ENCODE data around the gene TRPM3.

The TRPM3 gene

GRCh38 chr9:70534471-70534870 lies 587.0 kb downstream of the TRPM3 start:
- H3K36me3 Mint-ChIP-seq (ENCODE audit: low read depth) = no peaks in the 10 kb centered on the region
- no peak overlapping the region for H3K4me3 Mint-ChIP-seq

DNA sequence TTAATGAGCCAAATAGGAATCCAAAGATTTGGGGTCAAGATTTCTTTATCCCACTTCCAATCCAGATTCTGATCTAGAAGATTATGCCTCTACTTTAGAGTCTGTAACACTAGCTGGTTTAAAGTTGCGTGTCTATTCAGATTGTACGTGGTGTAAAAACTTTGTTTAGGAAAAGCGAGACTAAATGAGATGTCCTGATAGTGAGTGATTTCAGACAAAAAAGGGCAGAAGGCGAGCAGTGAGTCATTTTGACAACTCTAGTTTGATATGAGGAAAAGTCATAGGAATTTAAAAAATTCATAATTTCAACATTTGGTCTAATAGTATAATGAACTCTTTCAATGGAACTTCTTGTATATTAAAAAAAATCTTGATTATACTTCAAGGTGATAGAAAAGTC lies 587.4 kb downstream of the TRPM3 start:
- TF ChIP-seq CTCF (IDR thresholded peaks at IDR 0.05; ENCODE audit: unreplicated experiment in 3 of 3) = no peak

More at GRCh38 chr9:70534471-70534870, 587.0 kb downstream of the TRPM3 start:
- no peaks in the 10 kb centered on the region for H3K9me3 Mint-ChIP-seq
- H3K4me1 Mint-ChIP-seq = peaks cover 15% of the 10 kb centered on the region
- H3K27me3 Mint-ChIP-seq (ENCODE audit: low read depth) = peaks cover 5% of the 10 kb centered on the region
- no peak for TF ChIP-seq CTCF (IDR thresholded peaks at IDR 0.05; ENCODE audit: unreplicated experiment in 3 of 3)
- H3K27ac Mint-ChIP-seq = no peak overlapping the region

GRCh38 chr9:70533492-70533891 lies 587.9 kb downstream of the TRPM3 start:
- no peaks in the 10 kb centered on the region for H3K9me3 Mint-ChIP-seq
- no peak overlapping the region for H3K4me3 Mint-ChIP-seq
- no peaks in the 10 kb centered on the region for H3K36me3 Mint-ChIP-seq (ENCODE audit: low read depth)
- no peak for TF ChIP-seq CTCF (IDR thresholded peaks at IDR 0.05; ENCODE audit: unreplicated experiment in 3 of 3)
- peaks cover 15% of the 10 kb centered on the region for H3K4me1 Mint-ChIP-seq
- no peak overlapping the region for H3K27ac Mint-ChIP-seq
- H3K27me3 Mint-ChIP-seq (ENCODE audit: low read depth) = peaks cover 5% of the 10 kb centered on the region

More for the DNA sequence above, 587.4 kb downstream of the TRPM3 start:
- Mint-ChIP-seq H3K27ac (no peak overlapping the region), H3K27me3 (ENCODE audit: low read depth) (peaks cover 5% of the 10 kb centered on the region), H3K9me3 (no peaks in the 10 kb centered on the region), H3K4me1 (peaks cover 15% of the 10 kb centered on the region), H3K36me3 (ENCODE audit: low read depth) (no peaks in the 10 kb centered on the region), H3K4me3 (no peak overlapping the region)

DNA sequence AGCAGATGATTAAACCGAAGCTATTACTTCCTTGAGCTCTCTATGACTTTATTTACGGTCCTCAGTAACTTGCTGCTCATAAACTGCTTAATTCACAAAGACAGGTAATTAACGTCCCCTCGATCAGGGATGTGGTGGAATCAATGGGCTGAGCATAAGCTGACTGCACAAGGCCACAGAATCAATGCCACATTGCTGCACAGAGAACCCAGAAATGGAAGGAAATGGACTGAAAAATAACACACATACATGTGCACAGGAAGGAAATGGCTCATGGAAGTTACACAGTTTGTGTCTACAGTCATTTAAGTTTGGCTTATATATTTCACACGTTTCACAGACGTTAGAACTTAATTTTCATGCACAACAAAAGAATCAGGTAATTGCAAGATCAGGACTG lies 588.7 kb downstream of the TRPM3 start:
- Mint-ChIP-seq H3K9me3 (no peaks in the 10 kb centered on the region), H3K27me3 (ENCODE audit: low read depth) (peaks cover 5% of the 10 kb centered on the region), H3K36me3 (ENCODE audit: low read depth) (no peaks in the 10 kb centered on the region), H3K4me3 (no peak overlapping the region), H3K27ac (no peak overlapping the region), H3K4me1 (peaks cover 15% of the 10 kb centered on the region)
- TF ChIP-seq CTCF (IDR thresholded peaks at IDR 0.05; ENCODE audit: unreplicated experiment in 3 of 3) = no peak

- Mint-ChIP-seq H3K4me1 (peaks cover 15% of the 10 kb centered on the region), H3K27me3 (ENCODE audit: low read depth) (peaks cover 5% of the 10 kb centered on the region), H3K27ac (no peak overlapping the region), H3K36me3 (ENCODE audit: low read depth) (no peaks in the 10 kb centered on the region), H3K9me3 (peaks cover 3% of the 10 kb centered on the region), H3K4me3 (no peak overlapping the region)
- TF ChIP-seq CTCF (IDR thresholded peaks at IDR 0.05; ENCODE audit: unreplicated experiment in 3 of 3) = no peak
Observed at GRCh38 chr9:70531311-70531710, 590.1 kb downstream of the TRPM3 start.

DNA sequence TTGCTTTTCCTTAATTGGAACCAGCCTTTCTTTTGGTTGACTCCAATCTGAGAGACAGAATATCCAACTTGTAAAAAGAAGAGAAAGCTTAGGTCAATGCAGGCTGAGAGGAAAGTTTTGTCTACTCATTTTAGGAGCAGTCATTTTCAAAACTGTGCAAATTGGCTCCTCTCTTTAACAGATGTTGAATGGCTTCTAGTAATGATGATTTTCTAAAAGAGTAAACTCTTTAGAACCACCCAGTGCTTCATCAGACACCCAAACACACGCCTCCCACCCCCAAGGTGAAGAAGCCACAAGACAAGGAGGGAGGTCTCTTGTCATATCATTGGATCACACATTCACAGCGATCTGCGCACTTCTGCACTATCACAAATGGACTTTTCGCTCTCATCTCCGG lies 590.7 kb downstream of the TRPM3 start:
- no peaks in the 10 kb centered on the region for H3K27me3 Mint-ChIP-seq (ENCODE audit: low read depth)
- H3K4me1 Mint-ChIP-seq = peaks cover 15% of the 10 kb centered on the region
- no peak for TF ChIP-seq CTCF (IDR thresholded peaks at IDR 0.05; ENCODE audit: unreplicated experiment in 3 of 3)
- H3K9me3 Mint-ChIP-seq = peaks cover 3% of the 10 kb centered on the region
- H3K27ac Mint-ChIP-seq = no peak overlapping the region
- H3K36me3 Mint-ChIP-seq (ENCODE audit: low read depth) = no peaks in the 10 kb centered on the region
- H3K4me3 Mint-ChIP-seq = no peak overlapping the region

All from nephron (organoid).